Measurements from ENCODE around the gene ANKRD60. TPM values are rescaled to one million over a fixed set of nuclear protein-coding genes. Genes with fewer than 3 reads are reported as not detected.

ANKRD60 gene
- total RNA-seq, 1 experiment from 2014 or later: not detected

DNA sequence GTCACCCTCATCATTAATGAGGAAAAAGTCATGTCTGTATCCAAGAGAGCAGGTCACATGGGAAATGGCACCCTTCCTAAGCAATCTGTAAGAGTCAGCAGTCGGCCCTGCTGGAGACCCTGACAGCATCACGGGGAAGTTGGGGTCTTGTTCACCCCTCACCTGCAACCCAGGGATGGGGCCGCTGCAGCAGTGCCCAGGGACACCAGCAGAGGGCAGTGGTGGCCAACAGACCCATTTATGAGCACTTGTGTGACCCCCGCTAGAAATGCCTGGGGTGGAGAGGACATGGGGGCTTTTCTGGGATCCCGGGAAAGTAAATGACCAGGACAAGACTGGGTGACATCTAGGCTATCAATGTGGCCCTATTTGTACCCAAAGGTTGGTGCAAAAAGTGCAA, 35.9 kb downstream of the ANKRD60 start:
- Mint-ChIP-seq H3K27me3 (ENCODE audit: low read depth) (peaks cover 29% of the 10 kb centered on the region), H3K9me3 (peaks cover 5 to 10% of the 10 kb centered on the region in 2 experiments), H3K27ac (no peak overlapping the region), H3K36me3 (ENCODE audit: insufficient read depth in 1 of 3, low read depth in 3 of 3) (no peaks in the 10 kb centered on the region; a peak in 2 of 7 replicates), H3K4me3 (no peak overlapping the region), H3K4me1 (peaks cover 3 to 7% of the 10 kb centered on the region in 2 experiments; a peak in 2 of 4 replicates)
- no peak overlapping the region for H4K8ac ChIP-seq (replicated peaks; ENCODE audit: insufficient read length, low read depth, low read length)
- H3K23ac ChIP-seq (ENCODE audit: insufficient read length, low read depth, low read length): no peak overlapping the region
- H3K9ac ChIP-seq (ENCODE audit: extremely low read depth, insufficient read length, low read length): no peak overlapping the region
- no peak overlapping the region for H2AK5ac ChIP-seq (ENCODE audit: insufficient read length, low read length)
- H2BK15ac ChIP-seq (ENCODE audit: low read depth, low read length): no peak overlapping the region
- no peak overlapping the region for H3K18ac ChIP-seq (ENCODE audit: insufficient read length, low read depth, low read length)
- H3K27me3 ChIP-seq (ENCODE audit: insufficient read depth, low read length): no peaks in the 10 kb centered on the region
- no peak overlapping the region for H2BK12ac ChIP-seq (ENCODE audit: insufficient read length, low read depth, low read length)
- H4K20me1 ChIP-seq (ENCODE audit: control insufficient read depth, insufficient read depth, insufficient read length): no peaks in the 10 kb centered on the region
- H2BK20ac ChIP-seq (ENCODE audit: low read depth, low read length, poor library complexity, severe bottlenecking): no peak overlapping the region
- no peaks in the 10 kb centered on the region for H3K79me1 ChIP-seq (ENCODE audit: insufficient read depth, low read depth, low read length, poor library complexity, severe bottlenecking)
- H3T11ph ChIP-seq (ENCODE audit: low read length): no peak overlapping the region
- no peaks in the 10 kb centered on the region for H3K79me2 ChIP-seq (ENCODE audit: insufficient read depth, low read length)
- no peak overlapping the region for H2BK5ac ChIP-seq (ENCODE audit: insufficient read length, low read length)
- no peak overlapping the region for H4K91ac ChIP-seq (ENCODE audit: insufficient read length, low read depth, low read length)
- no peak overlapping the region for H4K5ac ChIP-seq (ENCODE audit: insufficient read length, low read depth, low read length)
- no peak overlapping the region for H2AFZ ChIP-seq (ENCODE audit: low read length)
- no peak overlapping the region for H3K14ac ChIP-seq (ENCODE audit: insufficient read depth, low read length)
- no peaks in the 10 kb centered on the region for H3K23me2 ChIP-seq (ENCODE audit: insufficient read length, low read depth, low read length, poor library complexity, severe bottlenecking)
- H3K56ac ChIP-seq (ENCODE audit: insufficient read length, low read depth, low read length): no peak overlapping the region
- no peaks in the 10 kb centered on the region for H3K4me1 ChIP-seq (ENCODE audit: insufficient read depth, low read length)
- no peak overlapping the region for H2BK120ac ChIP-seq (ENCODE audit: low read depth, low read length, poor library complexity, severe bottlenecking)
- no peak overlapping the region for H3K27ac ChIP-seq (ENCODE audit: insufficient read length, low read depth, low read length)
- no CpG with 5 or more reads among the region's 5 CpGs for WGBS (ENCODE audit: extremely low coverage, insufficient read length, low lambda C conversion rate)
- no peaks in the 10 kb centered on the region for H3K9me3 ChIP-seq (ENCODE audit: control insufficient read depth, low read depth, low read length)
- DNase-seq: peak; percentile 50
- TF ChIP-seq, protein P1, sequence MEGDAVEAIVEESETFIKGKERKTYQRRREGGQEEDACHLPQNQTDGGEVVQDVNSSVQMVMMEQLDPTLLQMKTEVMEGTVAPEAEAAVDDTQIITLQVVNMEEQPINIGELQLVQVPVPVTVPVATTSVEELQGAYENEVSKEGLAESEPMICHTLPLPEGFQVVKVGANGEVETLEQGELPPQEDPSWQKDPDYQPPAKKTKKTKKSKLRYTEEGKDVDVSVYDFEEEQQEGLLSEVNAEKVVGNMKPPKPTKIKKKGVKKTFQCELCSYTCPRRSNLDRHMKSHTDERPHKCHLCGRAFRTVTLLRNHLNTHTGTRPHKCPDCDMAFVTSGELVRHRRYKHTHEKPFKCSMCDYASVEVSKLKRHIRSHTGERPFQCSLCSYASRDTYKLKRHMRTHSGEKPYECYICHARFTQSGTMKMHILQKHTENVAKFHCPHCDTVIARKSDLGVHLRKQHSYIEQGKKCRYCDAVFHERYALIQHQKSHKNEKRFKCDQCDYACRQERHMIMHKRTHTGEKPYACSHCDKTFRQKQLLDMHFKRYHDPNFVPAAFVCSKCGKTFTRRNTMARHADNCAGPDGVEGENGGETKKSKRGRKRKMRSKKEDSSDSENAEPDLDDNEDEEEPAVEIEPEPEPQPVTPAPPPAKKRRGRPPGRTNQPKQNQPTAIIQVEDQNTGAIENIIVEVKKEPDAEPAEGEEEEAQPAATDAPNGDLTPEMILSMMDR (conservative IDR thresholded peaks at IDR 0.05): peak; percentile 86
- no peak overlapping the region for H3K4ac ChIP-seq (ENCODE audit: low read depth, low read length)
- no peak overlapping the region for H3K4me2 ChIP-seq (ENCODE audit: insufficient read depth, insufficient read length, low read length)
